Measurements from ENCODE around the gene DDX59. TPM values are rescaled to one million over a fixed set of nuclear protein-coding genes. Genes with fewer than 3 reads are reported as not detected.

DDX59 gene
- total RNA-seq, 2 experiments from 2014 or later = 22.5 to 23.8 TPM

- Mint-ChIP-seq H3K9me3 (no peaks in the 10 kb centered on the region), H3K4me3 (no peak overlapping the region), H3K36me3 (ENCODE audit: low read depth) (peaks cover 37% of the 10 kb centered on the region), H3K27me3 (no peaks in the 10 kb centered on the region), H3K27ac (no peak overlapping the region), H3K4me1 (ENCODE audit: low read depth) (peaks cover 31% of the 10 kb centered on the region)
- TF ChIP-seq CTCF (IDR thresholded peaks at IDR 0.05) = no peak
- ChIA-PET POLR2A (no interaction called here), CTCF (no interaction called here)
- DNase-seq (no peak), ATAC-seq (no peak)
- intact Hi-C loops (cut with micrococcal nuclease) = no loop called here
Observed at GRCh38 chr1:200654660-200655059, 15.0 kb downstream of the DDX59 start.

GRCh38 chr1:200653022-200653462 is 16.7 kb downstream of the DDX59 start:
- intact Hi-C loops (cut with micrococcal nuclease) = no loop called here
- no peak for DNase-seq
- Mint-ChIP-seq H3K4me3 (no peak overlapping the region), H3K9me3 (no peaks in the 10 kb centered on the region), H3K27me3 (no peaks in the 10 kb centered on the region), H3K36me3 (ENCODE audit: low read depth) (peaks cover 39% of the 10 kb centered on the region), H3K4me1 (ENCODE audit: low read depth) (peaks cover 25% of the 10 kb centered on the region), H3K27ac (peak overlapping the region; percentile 84)
- no peak for TF ChIP-seq CTCF (IDR thresholded peaks at IDR 0.05)
- ChIA-PET CTCF (no interaction called here), POLR2A (interaction anchor here (0.7 to 1.7 kb wide), 2 partner anchors 17 to 319 kb away, joined by 3 to 5 read pairs; partner anchors contain the start of gene DDX59)
- peak; percentile 74 for ATAC-seq

GRCh38 chr1:200652378-200652777 is 17.3 kb downstream of the DDX59 start:
- no peak for DNase-seq
- intact Hi-C loops (cut with micrococcal nuclease) = no loop called here
- ATAC-seq = no peak
- Mint-ChIP-seq H3K4me3 (no peak overlapping the region), H3K27ac (no peak overlapping the region), H3K27me3 (no peaks in the 10 kb centered on the region), H3K36me3 (ENCODE audit: low read depth) (peaks cover 36% of the 10 kb centered on the region), H3K9me3 (no peaks in the 10 kb centered on the region), H3K4me1 (ENCODE audit: low read depth) (peaks cover 25% of the 10 kb centered on the region)
- POLR2A ChIA-PET = interaction anchor here (0.7 to 1.7 kb wide), 2 partner anchors 18 to 80 kb away, joined by 3 to 5 read pairs; partner anchors contain the start of gene DDX59
- CTCF ChIA-PET = interaction anchor here (1.0 kb wide), 1 partner anchor 148 kb away, joined by 3 read pairs; no protein-coding TSS in a partner anchor
- no peak for TF ChIP-seq CTCF (IDR thresholded peaks at IDR 0.05)

GRCh38 chr1:200646515-200646914 is 23.2 kb downstream of the DDX59 start:
- CTCF ChIA-PET = no interaction called here
- intact Hi-C loops (cut with micrococcal nuclease) = no loop called here
- DNase-seq = no peak
- no peak overlapping the region for H3K4me3 Mint-ChIP-seq
- H3K36me3 Mint-ChIP-seq (ENCODE audit: low read depth) = peaks cover 20% of the 10 kb centered on the region
- TF ChIP-seq CTCF (IDR thresholded peaks at IDR 0.05) = no peak
- H3K27me3 Mint-ChIP-seq = no peaks in the 10 kb centered on the region
- no peaks in the 10 kb centered on the region for H3K9me3 Mint-ChIP-seq
- POLR2A ChIA-PET = no interaction called here
- H3K27ac Mint-ChIP-seq = no peak overlapping the region
- no peaks in the 10 kb centered on the region for H3K4me1 Mint-ChIP-seq (ENCODE audit: low read depth)
- no peak for ATAC-seq

- Mint-ChIP-seq H3K4me1 (ENCODE audit: low read depth) (peaks cover 4% of the 10 kb centered on the region), H3K36me3 (ENCODE audit: low read depth) (peaks cover 18% of the 10 kb centered on the region), H3K27me3 (no peaks in the 10 kb centered on the region), H3K9me3 (no peaks in the 10 kb centered on the region), H3K27ac (no peak overlapping the region), H3K4me3 (no peak overlapping the region)
- DNase-seq (no peak), ATAC-seq (no peak)
- ChIA-PET CTCF (interaction anchor here (1.2 to 1.3 kb wide), 2 partner anchors 14 to 22 kb away, joined by 3 read pairs; no protein-coding TSS in a partner anchor), POLR2A (interaction anchor here (0.6 to 0.7 kb wide), 2 partner anchors 33 to 146 kb away, joined by 3 read pairs; no protein-coding TSS in a partner anchor)
- no peak for TF ChIP-seq CTCF (IDR thresholded peaks at IDR 0.05)
- intact Hi-C loops (cut with micrococcal nuclease) = no loop called here
Observed at GRCh38 chr1:200644021-200644420, 25.7 kb downstream of the DDX59 start.

Measured in activated CD8-positive, alpha-beta T cell treated with anti-CD3 and anti-CD28 coated beads for 36 hours (primary cell).